COLO668 (cell line): ENCODE results near the gene TREH.
"Not testable (repeated sequence)": the region's sequence is repeated elsewhere in the genome, so short reads cannot be mapped to it uniquely, and the experiment has no call there.

Experiments used
- DNase-seq: peaks from one replicate; lab custom pipeline; 2025; ENCODE audit not compliant: unreplicated experiment; lab: John Stamatoyannopoulos, UW

TREH gene

DNA sequence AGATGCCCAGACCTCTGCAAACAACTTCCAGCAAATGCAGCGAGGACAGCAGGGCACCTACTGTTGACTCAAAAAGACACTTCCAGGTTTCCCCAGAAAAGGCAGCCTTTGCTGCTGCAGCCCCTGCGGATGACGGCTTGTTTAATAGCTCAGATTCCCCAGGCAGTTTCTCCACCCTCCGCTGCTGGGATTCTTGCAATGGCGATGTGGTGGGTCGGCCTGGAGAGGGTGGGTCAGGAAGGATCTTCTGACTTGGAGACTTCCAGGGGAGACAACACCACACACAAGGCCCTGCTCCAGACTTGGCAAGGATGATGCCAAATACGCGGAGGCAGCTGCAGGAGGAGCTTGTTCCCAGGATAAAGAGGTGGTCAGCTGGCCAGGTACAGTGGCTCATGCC, 17.9 kb upstream of the TREH start:
- DNase-seq, result no peak

DNA sequence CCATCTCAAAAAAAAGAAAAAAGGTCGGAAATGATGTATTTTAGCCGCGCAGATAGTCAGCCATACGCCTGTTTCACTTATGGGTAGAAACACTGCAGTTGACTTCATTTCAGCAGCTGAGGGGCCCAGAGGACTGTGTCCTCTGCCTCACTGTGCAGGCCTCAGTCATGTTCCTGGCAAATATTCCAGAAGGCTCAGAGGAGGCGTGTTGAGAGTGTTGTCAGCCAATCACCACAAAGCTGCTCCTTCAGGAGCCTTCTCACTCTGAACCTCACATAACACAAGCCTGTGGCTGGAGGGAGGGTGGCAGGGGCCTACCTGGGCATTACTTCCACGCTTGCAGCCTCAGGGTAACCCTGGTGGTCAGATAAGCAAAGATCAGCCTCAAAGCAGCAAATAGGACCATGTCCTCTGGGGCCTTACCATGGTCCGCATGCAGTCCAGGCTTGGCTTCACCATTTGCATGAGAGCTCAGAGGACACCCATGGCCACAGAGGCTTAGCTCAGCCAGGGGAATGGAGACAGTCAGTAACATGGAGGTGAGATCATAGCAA, 17.3 kb upstream of the TREH start:
- DNase-seq, result no peak

DNA sequence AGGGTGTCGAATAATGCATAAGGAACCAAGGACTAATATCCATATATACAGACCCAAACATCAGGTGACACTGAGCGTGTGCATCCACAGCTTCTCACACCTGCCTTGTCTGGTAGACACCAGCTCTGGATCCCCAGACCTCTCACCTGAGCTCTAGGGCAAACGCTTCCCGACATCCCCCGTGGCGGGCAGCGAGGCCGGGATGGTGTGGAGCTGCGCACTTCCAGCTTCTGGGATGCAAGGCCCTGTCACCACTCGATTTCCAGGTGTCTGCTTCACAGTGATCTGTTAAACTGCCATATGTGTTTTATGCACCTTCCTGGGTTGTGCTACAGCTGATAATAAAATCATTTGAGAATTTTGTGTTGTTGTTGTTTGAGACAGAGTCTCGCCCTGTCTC, 15.3 kb upstream of the TREH start:
- no peak for DNase-seq

DNA sequence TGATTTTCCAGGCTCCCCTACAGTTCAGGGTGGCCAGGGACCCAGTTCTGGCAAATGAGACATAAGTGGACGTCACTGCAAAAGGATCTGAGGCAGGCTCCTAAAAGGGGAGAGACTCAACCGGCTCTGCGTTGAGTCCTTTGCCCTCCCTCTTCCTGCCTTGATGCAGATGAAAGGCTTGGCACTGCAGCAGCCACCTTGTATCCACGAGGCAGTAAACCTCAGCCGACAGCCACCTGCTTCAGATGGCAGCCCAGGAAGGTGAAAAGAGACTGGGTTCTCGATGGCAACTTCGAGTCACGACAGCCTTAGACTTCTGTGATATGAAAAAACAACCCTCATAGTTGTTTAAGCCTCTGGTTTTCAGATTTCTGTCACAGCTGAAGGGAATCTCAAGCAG, 14.7 kb upstream of the TREH start:
- no peak for DNase-seq

DNA sequence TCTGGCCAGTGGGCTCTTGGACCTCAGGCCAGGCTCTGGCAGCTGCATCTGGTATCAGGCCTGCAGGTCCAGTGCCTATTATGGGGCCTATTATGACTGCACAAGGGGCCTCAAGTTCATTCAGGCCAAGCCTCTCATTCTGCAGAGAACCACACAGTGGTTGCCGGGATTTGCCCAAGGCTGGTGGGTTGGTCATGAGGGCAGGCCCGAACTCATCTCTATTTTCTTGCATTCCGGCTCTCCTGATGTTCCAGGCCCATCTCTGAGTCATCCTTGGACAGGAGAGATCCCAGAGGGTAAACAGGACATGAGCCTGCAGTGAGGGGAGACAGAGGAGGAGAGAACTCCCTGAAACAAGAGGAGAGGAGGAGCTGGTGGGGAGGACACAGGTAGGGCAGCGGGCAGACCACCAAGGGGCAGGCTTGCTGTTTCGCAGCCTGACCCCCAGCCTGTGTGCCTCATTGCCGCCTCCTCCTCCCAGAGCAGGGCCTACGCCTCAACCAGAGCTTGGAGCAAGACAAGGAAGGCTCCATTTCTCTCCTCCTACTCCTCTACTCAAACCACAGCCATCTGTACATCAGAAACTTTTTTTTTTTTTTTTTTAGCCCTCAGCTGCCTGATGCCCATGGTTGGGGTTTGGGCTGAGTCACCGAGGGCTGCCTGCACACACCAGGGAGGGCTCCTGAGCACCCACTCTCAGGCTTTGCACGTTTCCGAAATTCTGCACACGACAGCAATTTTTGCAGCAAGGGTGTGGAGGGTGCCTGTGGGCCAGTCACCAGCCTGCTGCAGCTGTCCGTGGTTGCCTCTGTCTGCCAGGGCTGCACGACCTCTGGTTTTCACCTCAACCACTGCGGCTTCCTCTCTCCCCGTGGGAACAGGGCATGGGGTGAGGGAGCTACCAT, 12.7 kb upstream of the TREH start:
- DNase-seq, result no peak

DNA sequence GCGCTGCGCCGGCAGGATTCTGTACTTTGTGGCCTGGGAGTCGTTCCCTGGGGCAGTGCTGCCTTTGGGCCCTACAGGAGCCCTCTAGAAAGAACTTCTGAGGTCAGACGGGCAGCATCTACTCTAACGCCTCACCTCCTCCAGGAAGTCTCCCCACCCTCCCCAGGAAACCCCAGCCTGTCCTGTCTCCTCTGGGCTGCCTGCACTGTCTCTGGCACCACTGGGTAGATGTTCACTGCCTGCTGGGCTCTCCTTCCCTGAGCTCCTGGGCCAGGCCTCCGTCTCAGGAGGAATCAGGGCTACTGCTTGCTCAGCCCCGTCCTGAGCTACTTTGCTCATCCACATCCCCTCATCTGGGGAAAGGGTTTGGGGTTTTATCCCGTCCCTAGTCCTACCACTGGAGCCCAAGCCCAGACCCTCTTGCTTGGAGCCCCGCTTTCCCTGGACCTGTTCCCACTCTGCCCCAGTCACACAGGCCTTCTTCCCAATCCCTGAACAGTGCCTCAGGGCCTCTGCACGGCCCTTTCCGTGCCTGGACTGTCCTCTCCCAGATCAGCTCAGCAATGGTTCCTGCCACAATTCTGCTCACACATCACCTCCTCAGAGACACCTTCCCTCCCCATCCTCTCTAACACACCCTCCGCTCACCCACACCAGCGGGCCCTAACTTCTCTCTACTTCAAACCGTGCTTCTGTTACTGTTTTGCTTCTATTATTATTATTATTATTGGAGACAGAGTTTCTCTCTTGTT, 11.3 kb upstream of the TREH start:
- no peak for DNase-seq

DNA sequence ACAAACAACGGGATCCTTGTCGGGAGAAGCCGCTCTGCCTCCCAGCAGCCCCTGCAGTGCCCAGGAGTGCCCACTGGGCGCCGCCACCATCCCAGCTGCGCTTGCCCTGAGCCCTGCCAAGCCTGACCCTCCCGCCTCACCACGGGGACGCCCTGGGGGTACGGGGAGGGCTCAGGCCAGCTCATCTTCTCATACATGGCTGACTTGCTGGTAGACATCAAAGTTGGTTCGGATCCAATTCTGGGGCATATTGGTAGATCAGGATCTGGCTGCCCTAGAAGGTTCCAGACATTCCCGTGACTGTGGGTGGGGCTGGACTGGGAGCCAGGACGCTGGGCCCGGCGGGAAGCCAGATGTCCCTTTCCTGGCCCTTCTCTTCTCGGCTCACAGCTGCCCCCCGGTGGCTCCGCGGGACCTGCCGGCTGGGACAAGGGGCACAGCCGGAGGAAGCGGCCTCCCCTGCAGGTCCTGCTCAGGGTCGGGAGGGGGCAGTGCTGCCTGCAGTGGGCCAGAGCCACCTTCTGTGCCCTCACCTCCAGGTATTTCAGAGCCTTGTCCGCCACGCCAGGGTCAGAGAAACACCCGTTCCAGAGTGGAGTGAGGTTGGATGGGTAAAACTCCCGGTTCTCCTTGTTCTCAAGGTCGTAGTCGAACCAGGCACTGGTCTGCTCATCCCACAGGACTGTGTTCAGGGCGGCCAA, 10.6 kb upstream of the TREH start:
- peak; percentile 82 for DNase-seq

DNA sequence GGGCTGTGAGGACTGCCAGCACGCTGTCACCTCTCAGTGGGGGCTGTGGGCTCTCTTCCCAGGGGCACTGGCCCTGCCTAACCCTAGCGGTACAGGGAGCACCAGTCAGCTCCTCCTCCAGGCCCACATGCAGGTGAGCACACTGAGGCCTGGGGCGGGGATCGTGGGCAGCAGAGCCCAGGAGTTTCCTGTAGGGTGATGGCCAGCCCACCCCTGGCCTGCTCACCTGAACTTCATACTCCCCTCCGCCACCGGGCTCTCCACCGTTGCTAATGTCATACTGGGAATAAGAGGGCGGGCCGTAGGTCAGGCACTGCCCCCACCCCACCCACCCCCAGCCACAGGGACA, 10.0 kb upstream of the TREH start:
- no peak for DNase-seq

DNA sequence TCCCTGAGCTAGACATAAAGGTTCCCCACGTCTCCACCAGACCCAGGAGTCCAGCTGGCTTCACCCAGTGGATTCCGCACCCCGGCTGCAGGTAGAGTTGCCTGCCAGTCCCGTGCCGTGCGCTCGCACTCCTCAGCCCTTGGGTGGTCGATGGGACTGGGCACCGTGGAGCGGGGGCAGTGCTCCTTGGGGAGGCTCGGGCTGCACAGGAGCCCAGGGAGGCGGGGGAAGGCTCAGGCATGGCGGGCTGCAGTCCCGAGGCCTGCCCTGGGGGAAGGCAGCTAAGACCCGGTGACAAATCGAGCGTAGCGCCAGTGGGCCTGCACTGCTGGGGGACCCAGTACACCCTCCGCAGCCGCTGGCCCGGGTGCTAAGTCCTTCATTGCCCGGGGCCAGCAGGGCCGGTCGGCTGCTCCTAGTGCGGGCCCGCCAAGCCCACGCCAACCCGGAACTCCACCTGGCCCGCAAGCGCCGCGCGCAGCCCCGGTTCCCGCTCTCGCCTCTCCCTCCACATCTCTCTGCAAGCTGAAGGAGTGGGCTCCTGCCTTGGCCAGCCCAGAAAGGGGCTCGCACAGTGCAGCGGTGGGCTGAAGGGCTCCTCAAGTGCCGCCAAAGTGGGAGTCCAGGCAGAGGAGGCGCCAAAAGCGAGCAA, 9.5 kb upstream of the TREH start:
- no peak for DNase-seq

DNA sequence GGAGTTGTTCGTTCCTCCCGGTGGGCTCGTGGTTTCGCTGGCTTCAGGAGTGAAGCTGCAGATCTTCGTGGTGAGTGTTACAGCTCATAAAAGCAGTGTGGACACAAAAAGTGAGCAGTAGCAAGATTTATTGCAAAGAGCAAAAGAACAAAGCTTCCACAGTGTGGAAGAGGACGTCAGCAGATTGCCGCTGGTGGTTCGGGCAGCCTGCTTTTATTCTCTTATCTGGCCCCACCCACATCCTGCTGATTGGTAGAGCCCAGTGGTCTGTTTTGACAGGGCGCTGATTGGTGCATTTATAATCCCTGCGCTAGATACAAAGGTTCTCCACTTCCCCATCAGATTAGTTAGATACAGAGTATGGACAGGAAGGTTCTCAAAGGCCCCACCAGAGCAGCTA, 8.9 kb upstream of the TREH start:
- not testable (repeated sequence) for DNase-seq

DNA sequence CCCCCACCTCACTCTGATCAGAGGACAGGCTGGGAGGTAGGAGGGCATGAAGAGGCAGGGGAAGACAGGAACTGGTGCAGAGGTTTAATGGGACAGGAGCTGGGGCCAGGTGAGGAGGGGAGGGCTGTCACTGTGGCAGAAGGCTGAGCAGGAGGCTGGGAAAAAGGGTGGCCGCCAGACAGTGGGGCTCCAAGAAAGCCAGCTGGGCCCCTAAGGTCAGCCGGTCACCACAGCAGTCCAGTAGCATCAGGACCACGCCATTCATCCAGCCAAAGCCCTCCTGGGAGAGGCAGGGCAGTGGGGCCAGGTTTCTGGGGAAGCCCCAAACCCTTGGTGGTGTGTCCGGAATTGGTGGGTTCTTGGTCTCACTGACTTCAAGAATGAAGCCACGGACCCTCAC, 8.5 kb upstream of the TREH start:
- DNase-seq, result no peak

DNA sequence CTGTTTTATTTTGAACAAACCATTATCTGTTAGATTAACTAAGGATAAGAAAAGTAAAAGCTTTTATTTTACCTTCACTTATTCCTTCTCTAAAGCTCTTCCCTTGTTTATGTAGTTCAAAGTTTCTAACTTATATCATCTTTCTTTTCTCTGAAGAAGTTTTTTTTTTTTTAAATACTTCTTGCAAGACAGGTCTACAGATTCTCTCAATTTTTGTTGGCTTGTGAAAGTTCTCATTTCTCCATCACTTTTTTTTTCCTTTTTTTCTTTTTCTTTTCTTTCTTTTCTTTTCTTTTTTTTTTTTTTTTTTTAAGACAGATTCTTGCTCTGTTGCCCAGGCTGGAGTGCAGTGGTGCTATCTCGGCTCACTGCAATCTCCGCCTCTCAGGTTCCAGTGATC, 4.7 kb upstream of the TREH start:
- DNase-seq, result no peak

DNA sequence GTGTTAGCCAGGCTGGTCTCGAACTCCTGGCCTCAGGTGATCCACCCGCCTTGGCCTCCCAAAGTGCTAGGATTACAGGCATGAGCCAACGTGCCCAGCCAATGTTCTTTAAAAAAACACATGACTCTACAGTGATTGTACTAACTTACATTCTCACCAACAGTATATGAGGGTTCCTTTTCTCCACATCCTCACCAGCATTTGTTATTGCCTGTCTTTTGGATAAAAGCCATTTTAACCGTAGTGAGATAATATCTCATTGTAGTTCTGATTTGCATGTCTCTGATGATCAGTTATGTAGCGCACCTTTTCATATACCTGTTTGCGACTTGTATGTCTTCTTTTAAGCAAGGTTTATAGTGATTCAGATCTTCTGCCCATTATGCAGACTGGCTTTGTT, 3.5 kb upstream of the TREH start:
- DNase-seq, result not testable (repeated sequence)

DNA sequence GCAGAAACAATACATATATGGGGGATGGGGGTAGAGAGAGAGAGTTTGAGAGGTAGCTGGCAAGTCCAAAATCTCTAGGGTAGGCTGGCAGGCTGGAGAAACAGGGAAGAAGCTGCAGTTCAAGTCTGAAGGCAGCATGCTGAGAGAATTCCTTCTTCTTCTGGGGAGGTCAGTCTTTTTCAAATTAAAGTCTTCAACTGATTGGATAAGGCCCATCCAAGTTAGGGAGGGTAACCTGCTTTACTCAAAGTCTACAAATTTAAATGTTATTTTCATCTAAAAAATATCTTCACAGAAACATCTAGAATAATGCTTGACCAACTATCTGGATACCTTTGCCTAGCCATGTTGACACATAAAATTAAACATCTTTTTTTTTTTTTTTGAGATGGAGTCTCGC, 2.9 kb upstream of the TREH start:
- DNase-seq, result no peak

DNA sequence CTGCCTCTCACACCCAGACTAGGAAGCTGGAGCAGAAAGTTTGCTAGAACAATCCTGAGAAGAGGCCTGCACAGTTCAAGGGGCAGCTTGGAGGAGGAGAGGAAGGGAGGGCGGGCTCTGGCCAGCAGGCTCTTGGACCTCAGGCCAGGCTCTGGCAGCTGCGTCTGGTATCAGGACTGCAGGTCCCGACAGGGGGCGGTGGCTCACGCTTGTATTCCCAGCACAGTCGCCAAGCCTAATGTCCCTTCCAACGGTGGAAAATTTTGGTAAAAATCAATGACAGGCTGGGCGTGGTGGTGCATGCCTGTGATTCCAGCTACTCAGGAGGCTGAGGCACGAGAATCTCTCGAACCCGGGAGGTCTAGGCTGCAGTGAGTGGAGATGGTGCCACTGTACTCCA, 542 bp downstream of the TREH start:
- DNase-seq, result not testable (repeated sequence)

DNA sequence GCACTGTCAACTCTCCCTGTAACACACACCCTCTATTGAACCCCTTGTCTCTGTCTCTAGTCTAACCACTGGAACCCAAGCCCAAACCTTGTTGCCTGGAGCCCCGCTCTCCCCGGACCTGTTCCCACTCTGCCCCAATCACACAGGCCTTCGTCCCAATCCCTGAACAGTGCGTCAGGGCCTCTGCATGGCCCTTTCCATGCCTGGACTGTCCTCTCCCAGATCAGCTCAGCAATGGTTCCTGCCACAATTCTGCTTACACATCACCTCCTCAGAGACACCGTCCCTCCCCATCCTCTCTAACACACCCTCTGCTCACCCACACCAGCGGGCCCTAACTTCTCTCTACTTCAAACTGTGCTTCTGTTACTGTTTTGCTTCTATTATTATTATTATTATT, 1.5 kb downstream of the TREH start:
- no peak for DNase-seq

DNA sequence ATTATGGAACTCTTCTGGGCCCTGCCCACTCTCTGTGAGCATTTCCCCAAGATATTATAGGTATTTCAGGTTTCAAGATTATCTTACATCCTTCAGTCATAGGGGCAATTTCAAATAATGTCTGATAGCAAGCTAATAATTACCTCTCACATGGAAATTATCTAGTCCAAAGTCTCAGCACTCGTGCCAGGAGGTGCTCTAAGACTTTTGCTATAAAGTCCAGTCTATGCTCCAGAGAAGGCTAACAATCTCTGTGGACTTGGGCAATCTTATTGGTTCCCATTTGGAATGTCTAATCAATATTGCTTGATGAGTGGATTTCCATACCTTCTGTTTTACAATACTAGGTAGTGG, 5.4 kb downstream of the TREH start:
- DNase-seq, result no peak

DNA sequence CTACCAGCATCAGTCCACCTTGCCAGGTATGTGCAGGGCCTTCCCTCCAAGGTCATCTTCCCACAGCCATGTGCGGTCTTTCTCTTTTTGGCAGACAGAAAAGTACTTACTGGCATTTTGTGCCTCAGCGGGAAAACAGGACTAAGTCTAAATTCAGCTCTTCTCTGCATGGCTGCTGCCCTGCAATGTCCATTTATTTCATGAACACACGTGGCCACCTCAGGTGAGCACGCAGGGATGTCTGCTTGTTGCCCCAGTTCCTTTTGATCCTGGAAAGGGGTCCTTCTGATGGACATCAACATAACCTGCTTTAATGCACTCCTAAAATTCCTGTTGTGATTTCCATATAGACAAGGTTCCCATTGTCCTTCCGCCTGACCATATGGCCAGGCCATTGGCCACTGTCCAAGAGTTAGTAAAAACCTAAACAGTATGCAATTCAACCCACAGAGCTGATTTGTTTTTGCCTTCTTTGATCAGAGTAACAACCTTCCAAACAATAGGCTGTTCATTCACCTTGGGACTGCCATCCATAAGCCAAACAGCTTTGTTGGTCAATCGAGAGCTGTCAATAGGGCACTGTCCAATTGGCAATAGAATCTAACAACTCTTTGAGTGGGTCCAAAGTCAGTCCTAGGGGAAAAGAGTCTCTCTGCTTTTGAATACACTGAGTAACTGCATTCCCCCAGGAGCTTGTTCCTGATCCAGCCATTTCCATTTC, 5.9 kb downstream of the TREH start:
- DNase-seq, result no peak

DNA sequence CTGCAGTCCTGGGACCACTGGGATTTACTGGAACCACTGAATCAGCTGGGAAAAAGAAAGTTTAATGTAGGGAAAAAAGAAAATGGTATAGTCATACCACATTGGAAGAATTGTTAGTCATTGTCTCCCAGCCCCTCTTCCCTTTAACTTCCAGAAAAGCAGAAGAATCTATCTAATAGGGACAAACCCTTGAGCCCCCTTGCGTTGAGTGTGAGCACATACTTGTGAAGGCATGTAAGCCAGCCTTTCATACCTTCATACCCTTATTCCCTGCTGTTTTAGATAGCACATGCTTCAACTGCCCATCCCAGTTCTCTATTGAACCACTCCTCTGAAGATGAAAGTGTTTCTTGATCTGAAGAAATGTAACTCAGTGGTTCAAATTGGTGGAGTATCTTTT, 6.6 kb downstream of the TREH start:
- DNase-seq, result no peak

DNA sequence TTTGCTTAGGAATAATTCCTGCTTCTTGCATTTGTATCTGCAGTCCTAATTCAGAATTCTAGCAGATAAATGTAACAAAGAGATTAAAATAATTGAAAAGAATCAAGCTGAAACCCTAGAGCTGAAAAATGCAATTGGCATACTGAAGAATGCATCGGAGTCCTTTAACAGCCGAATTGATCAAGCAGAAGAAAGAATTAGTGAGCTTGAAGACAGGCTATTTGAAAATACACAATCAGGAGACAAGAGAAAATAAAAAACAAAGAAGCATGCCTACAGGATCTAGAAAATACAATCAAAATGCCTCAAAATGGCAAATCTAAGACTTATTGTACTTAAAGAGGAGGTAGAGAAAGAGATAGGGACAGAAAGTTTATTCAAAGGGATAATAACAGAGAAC, 8.2 kb downstream of the TREH start:
- DNase-seq, result no peak

DNA sequence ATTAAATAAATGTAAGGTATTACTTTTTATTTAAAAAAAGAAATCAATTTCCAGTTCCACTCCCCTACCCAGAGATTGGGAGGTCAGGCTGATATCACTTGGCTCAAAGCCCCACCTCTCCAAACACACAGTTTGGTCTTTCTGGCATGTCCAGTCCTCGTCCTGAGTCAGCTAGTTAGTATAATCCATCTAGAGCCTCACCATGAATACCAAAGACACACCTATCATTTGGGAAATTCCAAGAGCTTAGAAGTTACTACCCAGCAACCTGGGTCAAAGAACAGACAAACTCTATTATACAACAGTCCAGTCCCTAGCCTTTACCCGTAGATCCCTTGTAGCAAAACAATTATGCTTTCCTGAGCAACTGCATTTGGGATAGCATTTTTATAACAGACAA, 9.4 kb downstream of the TREH start:
- no peak for DNase-seq
